A673 (cell line): ENCODE data around the gene ZNF365.

ENCODE experiments used
- CTCF ChIP-seq: fragments of 300-800, 200-600 bp; sonication (generic); conservative IDR thresholded peaks from 2 replicates; pipeline ENCODE4 v1.5.1; 2017; ENCODE audit warnings: low read depth, mild to moderate bottlenecking, antibody characterized with exemption, low read length, moderate library complexity, mixed read lengths
- EZH2 ChIP-seq: fragments of 200-600 bp; sonication (generic); IDR thresholded peaks from 2 replicates; pipeline ENCODE4 v1.6.1; 2017; ENCODE audit warnings: borderline replicate concordance, low read depth, mild to moderate bottlenecking, mixed read lengths, antibody characterized with exemption, low read length; ENCODE audit not compliant: poor library complexity, severe bottlenecking

- TF ChIP-seq CTCF (no peak), EZH2 (no peak)
Observed at GRCh38 chr10:62354916-62355315, 19.3 kb upstream of the ZNF365 start.
